ENCODE results near the gene ACSS3.

DNA sequence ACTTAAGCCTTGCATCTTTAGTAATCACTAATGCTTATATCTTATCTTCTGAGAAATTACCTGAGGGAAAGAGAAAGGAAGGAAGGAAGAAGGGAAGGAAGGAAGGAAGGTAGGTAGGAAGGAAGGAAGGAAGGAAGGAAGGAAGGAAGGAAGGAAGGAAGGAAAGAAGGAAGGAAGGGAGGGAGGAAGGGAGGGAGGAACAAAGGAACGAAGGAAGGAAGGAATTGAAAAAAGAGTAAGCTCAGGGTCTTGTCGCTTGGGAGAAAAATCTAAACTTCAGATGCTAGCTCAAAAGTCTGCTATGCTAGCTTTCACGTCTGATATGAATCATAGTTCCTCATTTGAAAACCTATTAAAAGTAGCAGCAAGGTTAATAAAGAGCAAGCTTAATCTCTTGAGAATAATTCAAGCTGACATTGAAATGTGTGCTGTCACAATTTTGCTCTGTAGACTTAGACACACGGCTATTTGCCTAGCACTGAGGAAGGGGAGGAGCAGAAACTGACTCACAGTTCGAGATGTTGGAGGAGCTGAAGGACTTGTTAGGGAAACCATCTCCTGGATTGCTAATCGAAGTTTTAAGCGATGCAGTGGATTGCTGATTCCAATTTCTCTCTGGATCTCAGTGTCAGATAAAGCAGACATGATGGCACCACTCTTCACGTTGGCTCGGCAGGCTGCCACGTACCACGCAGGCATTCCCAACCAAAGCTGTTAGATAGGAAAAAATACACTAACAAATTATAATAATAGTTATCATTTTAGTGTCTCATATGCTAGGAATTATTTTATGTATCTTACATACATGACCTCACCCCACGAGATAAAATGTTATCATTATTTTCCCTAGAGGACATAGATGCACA lies 216.7 kb downstream of the ACSS3 start:
- TF ChIP-seq, protein P1, sequence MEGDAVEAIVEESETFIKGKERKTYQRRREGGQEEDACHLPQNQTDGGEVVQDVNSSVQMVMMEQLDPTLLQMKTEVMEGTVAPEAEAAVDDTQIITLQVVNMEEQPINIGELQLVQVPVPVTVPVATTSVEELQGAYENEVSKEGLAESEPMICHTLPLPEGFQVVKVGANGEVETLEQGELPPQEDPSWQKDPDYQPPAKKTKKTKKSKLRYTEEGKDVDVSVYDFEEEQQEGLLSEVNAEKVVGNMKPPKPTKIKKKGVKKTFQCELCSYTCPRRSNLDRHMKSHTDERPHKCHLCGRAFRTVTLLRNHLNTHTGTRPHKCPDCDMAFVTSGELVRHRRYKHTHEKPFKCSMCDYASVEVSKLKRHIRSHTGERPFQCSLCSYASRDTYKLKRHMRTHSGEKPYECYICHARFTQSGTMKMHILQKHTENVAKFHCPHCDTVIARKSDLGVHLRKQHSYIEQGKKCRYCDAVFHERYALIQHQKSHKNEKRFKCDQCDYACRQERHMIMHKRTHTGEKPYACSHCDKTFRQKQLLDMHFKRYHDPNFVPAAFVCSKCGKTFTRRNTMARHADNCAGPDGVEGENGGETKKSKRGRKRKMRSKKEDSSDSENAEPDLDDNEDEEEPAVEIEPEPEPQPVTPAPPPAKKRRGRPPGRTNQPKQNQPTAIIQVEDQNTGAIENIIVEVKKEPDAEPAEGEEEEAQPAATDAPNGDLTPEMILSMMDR (IDR thresholded peaks at IDR 0.05), result no peak
- TF ChIP-seq POLR2A (IDR thresholded peaks at IDR 0.05), result no peak
